WTC11 (cell line): ENCODE measurements around the gene PRM3. TPM values are rescaled to one million over a fixed set of nuclear protein-coding genes. Genes with fewer than 3 reads are reported as not detected.

Source experiments
- ATAC-seq: fragments of 200-7000 bp; cut with Tn5 transposase; 2 replicates; pipeline ENCODE4 v1.10.0; 2021; ENCODE audit warnings: mild to moderate bottlenecking, moderate library complexity
- CTCF ChIA-PET: fragments of 300-600 bp; sonication (Branson Sonifier 250); formaldehyde crosslinking; loops from one replicate; lab custom pipeline; 2021; ENCODE audit warnings: antibody characterized with exemption; lab: Charles Lee
- POLR2A ChIA-PET: fragments of 350-600 bp; sonication (Branson Sonifier 250); formaldehyde crosslinking; loops from one replicate; lab custom pipeline; 2021; ENCODE audit warnings: antibody characterized with exemption; lab: Charles Lee
- DNase-seq: peaks from one replicate; pipeline ENCODE4 v3.0.0; 2021; ENCODE audit warnings: low spot score
- H3K27ac Mint-ChIP-seq: 2 replicates; pipeline ENCODE4 v1.8.0; 2021; ENCODE audit warnings: mixed read lengths
- H3K27me3 Mint-ChIP-seq: 2 replicates; pipeline ENCODE4 v1.8.0; 2021; ENCODE audit warnings: low read depth, mild to moderate bottlenecking, moderate library complexity, mixed read lengths
- H3K36me3 Mint-ChIP-seq: 2 replicates; pipeline ENCODE4 v1.8.0; 2021; ENCODE audit warnings: mixed read lengths
- H3K4me1 Mint-ChIP-seq: 2 replicates; pipeline ENCODE4 v1.8.0; 2022; ENCODE audit warnings: mixed read lengths
- H3K4me3 Mint-ChIP-seq: 2 replicates; pipeline ENCODE4 v1.8.0; 2021; ENCODE audit warnings: mild to moderate bottlenecking, moderate library complexity, mixed read lengths
- H3K9me3 Mint-ChIP-seq: 2 replicates; pipeline ENCODE4 v1.8.0; 2021; ENCODE audit warnings: mixed read lengths
- ATF6 ChIP-seq: sonication (generic); formaldehyde crosslinking; IDR thresholded peaks from 2 replicates; pipeline ENCODE4 v1.8.1; 2023; ENCODE audit warnings: mild to moderate bottlenecking, missing genetic modification reagents
- CTCF ChIP-seq: fragments of 200-600 bp; IDR thresholded peaks from 2 replicates; pipeline ENCODE4 v1.8.0; 2022; ENCODE audit warnings: antibody characterized with exemption
- FOXJ3 ChIP-seq: sonication (generic); formaldehyde crosslinking; IDR thresholded peaks from 2 replicates; pipeline ENCODE4 v1.9.0; 2021; ENCODE audit warnings: missing genetic modification reagents, mild to moderate bottlenecking, borderline replicate concordance
- FOXP4 ChIP-seq: sonication (generic); formaldehyde crosslinking; IDR thresholded peaks from 2 replicates; pipeline ENCODE4 v1.8.0; 2022; ENCODE audit warnings: mild to moderate bottlenecking, missing genetic modification reagents
- HMGA2 ChIP-seq: fragments of 250-450 bp; sonication (Bioruptor Pico); IDR thresholded peaks from 2 replicates; pipeline ENCODE4 v1.4.0; 2021; ENCODE audit warnings: mild to moderate bottlenecking, moderate library complexity
- IRF2 ChIP-seq: sonication (generic); formaldehyde crosslinking; IDR thresholded peaks from 2 replicates; pipeline ENCODE4 v1.8.0; 2022; ENCODE audit warnings: low read depth, missing genetic modification reagents, borderline replicate concordance
- MXD4 ChIP-seq: fragments of 250-450 bp; sonication (Bioruptor Pico); IDR thresholded peaks from 2 replicates; pipeline ENCODE4 v1.8.0; 2021; ENCODE audit warnings: mild to moderate bottlenecking, moderate library complexity, borderline replicate concordance
- NFATC4 ChIP-seq: fragments of 250-450 bp; sonication (Bioruptor Pico); IDR thresholded peaks from 2 replicates; pipeline ENCODE4 v1.9.0; 2021; ENCODE audit warnings: mild to moderate bottlenecking
- NFYB ChIP-seq: sonication (generic); formaldehyde crosslinking; conservative IDR thresholded peaks from 2 replicates; pipeline ENCODE4 v1.8.0; 2022; ENCODE audit warnings: low read depth, missing genetic modification reagents
- NR1H2 ChIP-seq: sonication (generic); formaldehyde crosslinking; IDR thresholded peaks from 2 replicates; pipeline ENCODE4 v1.9.0; 2021; ENCODE audit warnings: mild to moderate bottlenecking, moderate library complexity, missing genetic modification reagents
- PRRX2 ChIP-seq: fragments of 250-450 bp; sonication (Bioruptor Pico); IDR thresholded peaks from 2 replicates; pipeline ENCODE4 v1.8.0; 2021; ENCODE audit warnings: mild to moderate bottlenecking
- TCF7 ChIP-seq: sonication (generic); formaldehyde crosslinking; IDR thresholded peaks from 2 replicates; pipeline ENCODE4 v1.8.0; 2022; ENCODE audit warnings: mild to moderate bottlenecking, low read depth, missing genetic modification reagents, moderate library complexity
- TEAD4 ChIP-seq: sonication (generic); formaldehyde crosslinking; IDR thresholded peaks from 2 replicates; pipeline ENCODE4 v1.8.0; 2022; ENCODE audit warnings: mild to moderate bottlenecking, missing genetic modification reagents
- TP53 ChIP-seq: sonication (generic); formaldehyde crosslinking; IDR thresholded peaks from 2 replicates; pipeline ENCODE4 v1.8.1; 2023; ENCODE audit warnings: mild to moderate bottlenecking, missing genetic modification reagents
- ZNF232 ChIP-seq: sonication (generic); formaldehyde crosslinking; IDR thresholded peaks from 2 replicates; pipeline ENCODE4 v1.8.0; 2022; ENCODE audit warnings: mild to moderate bottlenecking, missing genetic modification reagents
- ZNF317 ChIP-seq: sonication (generic); formaldehyde crosslinking; IDR thresholded peaks from 2 replicates; pipeline ENCODE4 v1.8.1; 2023; ENCODE audit warnings: low read depth, mild to moderate bottlenecking, moderate library complexity, missing genetic modification reagents, borderline replicate concordance
- ZNF423 ChIP-seq: fragments of 250-450 bp; sonication (Bioruptor Pico); IDR thresholded peaks from 2 replicates; pipeline ENCODE4 v2.1.2; 2022; ENCODE audit warnings: mild to moderate bottlenecking, moderate library complexity
- ZNF512 ChIP-seq: sonication (generic); formaldehyde crosslinking; IDR thresholded peaks from 2 replicates; pipeline ENCODE4 v1.8.1; 2022; ENCODE audit warnings: missing genetic modification reagents, borderline replicate concordance
- ZNF671 ChIP-seq: fragments of 250-450 bp; sonication (Bioruptor Pico); IDR thresholded peaks from 2 replicates; pipeline ENCODE4 v1.8.0; 2021; ENCODE audit warnings: mild to moderate bottlenecking
- total RNA-seq: library from RNA; stranded (reverse); gene quantifications from 3 replicates; pipeline ENCODE4 v1.2.3, GENCODE V29; 2021
- TF ChIP-seq, protein P1 (sequence below): fragments of 250-450 bp; sonication (Bioruptor Pico); IDR thresholded peaks from 2 replicates; pipeline ENCODE4 v1.9.0; 2021; ENCODE audit warnings: mild to moderate bottlenecking, borderline replicate concordance

Gene PRM3
- total RNA-seq, 1 experiment from 2014 or later = not detected

- Mint-ChIP-seq H3K4me1 (peaks cover 32% of the 10 kb centered on the region), H3K36me3 (no peaks in the 10 kb centered on the region), H3K27me3 (no peaks in the 10 kb centered on the region), H3K4me3 (no peak overlapping the region), H3K9me3 (peaks cover 4% of the 10 kb centered on the region; the same call in 1 of the 2 replicates), H3K27ac (peak overlapping the region; percentile 30; the same call in 1 of the 2 replicates)
- no peak for TF ChIP-seq NR1H2
- no peak for TF ChIP-seq NFYB (CRISPR knock-in tag)
- TF ChIP-seq ZNF671 (CRISPR knock-in tag) = no peak
- no peak for TF ChIP-seq TEAD4 (CRISPR knock-in tag)
- TF ChIP-seq FOXP4 = no peak
- no peak for TF ChIP-seq ATF6
- no peak for TF ChIP-seq ZNF423 (CRISPR knock-in tag)
- no peak for TF ChIP-seq IRF2 (CRISPR knock-in tag)
- no peak for TF ChIP-seq ZNF512 (CRISPR knock-in tag)
- no peak for TF ChIP-seq TP53 (CRISPR knock-in tag)
- TF ChIP-seq ZNF317 (CRISPR knock-in tag) = no peak
- no peak for TF ChIP-seq PRRX2 (CRISPR knock-in tag)
- no peak for TF ChIP-seq HMGA2
- no peak for TF ChIP-seq FOXJ3
- TF ChIP-seq TCF7 (CRISPR knock-in tag) = no peak
- TF ChIP-seq NFATC4 = no peak
- TF ChIP-seq MXD4 (CRISPR knock-in tag) = no peak
- TF ChIP-seq CTCF = no peak
- TF ChIP-seq, protein P1, sequence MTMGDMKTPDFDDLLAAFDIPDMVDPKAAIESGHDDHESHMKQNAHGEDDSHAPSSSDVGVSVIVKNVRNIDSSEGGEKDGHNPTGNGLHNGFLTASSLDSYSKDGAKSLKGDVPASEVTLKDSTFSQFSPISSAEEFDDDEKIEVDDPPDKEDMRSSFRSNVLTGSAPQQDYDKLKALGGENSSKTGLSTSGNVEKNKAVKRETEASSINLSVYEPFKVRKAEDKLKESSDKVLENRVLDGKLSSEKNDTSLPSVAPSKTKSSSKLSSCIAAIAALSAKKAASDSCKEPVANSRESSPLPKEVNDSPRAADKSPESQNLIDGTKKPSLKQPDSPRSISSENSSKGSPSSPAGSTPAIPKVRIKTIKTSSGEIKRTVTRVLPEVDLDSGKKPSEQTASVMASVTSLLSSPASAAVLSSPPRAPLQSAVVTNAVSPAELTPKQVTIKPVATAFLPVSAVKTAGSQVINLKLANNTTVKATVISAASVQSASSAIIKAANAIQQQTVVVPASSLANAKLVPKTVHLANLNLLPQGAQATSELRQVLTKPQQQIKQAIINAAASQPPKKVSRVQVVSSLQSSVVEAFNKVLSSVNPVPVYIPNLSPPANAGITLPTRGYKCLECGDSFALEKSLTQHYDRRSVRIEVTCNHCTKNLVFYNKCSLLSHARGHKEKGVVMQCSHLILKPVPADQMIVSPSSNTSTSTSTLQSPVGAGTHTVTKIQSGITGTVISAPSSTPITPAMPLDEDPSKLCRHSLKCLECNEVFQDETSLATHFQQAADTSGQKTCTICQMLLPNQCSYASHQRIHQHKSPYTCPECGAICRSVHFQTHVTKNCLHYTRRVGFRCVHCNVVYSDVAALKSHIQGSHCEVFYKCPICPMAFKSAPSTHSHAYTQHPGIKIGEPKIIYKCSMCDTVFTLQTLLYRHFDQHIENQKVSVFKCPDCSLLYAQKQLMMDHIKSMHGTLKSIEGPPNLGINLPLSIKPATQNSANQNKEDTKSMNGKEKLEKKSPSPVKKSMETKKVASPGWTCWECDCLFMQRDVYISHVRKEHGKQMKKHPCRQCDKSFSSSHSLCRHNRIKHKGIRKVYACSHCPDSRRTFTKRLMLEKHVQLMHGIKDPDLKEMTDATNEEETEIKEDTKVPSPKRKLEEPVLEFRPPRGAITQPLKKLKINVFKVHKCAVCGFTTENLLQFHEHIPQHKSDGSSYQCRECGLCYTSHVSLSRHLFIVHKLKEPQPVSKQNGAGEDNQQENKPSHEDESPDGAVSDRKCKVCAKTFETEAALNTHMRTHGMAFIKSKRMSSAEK (CRISPR knock-in tag) = no peak
- no peak for TF ChIP-seq ZNF232 (CRISPR knock-in tag)
- ChIA-PET CTCF (interaction anchor here (1.2 kb wide), 1 partner anchor 48 kb away, joined by 3 read pairs; the partner anchor contains the start of gene SOCS1), POLR2A (no interaction called here)
- no peak for ATAC-seq
- DNase-seq = no peak
These were observed 30.1 kb upstream of the PRM3 start for GRCh38 chr16:11303405-11304138.
